Stimulated activated CD8-positive, alpha-beta memory T cell treated with anti-CD3 and anti-CD28 coated beads, Interleukin-12 subunit alpha, Interleukin-12 subunit beta, amount 100 ng/mL, for 1 hour (primary cell): ENCODE measurements around the gene WDR48.

Experiments used
- DNase-seq: peaks from one replicate; pipeline ENCODE4 v3.0.0-alpha.2; 2020; ENCODE audit warnings: low read depth

The WDR48 gene

DNA sequence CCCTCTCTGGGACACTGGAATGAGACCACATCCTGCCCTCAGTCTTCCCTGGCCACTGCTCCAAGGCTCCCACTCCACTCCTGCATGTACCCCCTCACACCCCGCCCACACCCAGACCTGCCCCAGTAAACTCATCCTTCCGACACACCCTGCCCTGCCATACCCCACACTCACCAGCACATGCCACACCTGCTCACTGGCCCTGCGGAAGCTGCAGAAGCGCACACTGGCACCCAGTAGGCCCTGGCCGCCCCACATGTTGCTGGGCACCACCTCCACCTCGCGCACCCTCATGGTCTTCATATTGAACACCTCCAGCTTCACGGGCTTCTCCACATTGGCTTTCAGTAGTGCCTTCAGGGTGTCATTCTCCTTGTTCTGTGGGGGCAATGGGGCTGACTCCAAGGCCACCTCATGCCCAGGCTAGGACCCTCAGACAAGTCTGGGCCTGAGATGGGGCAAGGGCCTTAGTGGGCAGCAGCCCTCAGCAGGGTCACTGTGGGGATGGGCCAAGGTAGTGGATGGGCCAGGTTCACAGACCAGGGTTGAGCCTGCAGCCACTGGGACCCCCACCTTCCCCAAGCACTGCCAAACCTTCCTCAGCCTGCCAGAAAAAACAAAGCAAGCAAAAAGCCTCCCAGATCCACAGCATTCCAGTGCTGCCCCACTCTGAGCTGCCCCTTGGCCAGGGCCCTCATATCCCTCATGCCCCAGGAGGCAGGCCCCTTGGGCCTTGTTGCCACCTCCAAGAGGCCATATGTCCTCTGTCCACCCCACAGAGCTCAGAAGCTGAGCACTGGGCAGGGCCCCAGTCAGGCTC is 50.9 kb downstream of the WDR48 start:
- DNase-seq: no peak

DNA sequence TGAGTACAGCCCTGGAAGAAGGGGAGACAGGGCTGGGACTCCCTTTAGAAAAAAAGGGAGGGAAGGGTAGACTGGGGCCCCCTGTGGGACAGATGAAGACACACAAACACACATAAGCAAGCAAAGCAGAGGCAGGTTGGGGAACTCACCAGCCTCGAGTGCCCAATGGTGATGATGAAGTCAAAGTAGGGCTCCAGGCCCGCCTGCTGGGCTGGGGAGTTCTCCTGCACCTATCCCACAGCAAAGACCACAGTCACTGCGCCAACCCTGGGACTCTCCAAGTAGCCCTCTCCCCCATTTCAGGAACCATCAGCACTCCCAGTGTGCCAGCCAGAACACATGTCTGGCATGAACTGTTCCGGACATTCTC is 51.5 kb downstream of the WDR48 start:
- no peak for DNase-seq

DNA sequence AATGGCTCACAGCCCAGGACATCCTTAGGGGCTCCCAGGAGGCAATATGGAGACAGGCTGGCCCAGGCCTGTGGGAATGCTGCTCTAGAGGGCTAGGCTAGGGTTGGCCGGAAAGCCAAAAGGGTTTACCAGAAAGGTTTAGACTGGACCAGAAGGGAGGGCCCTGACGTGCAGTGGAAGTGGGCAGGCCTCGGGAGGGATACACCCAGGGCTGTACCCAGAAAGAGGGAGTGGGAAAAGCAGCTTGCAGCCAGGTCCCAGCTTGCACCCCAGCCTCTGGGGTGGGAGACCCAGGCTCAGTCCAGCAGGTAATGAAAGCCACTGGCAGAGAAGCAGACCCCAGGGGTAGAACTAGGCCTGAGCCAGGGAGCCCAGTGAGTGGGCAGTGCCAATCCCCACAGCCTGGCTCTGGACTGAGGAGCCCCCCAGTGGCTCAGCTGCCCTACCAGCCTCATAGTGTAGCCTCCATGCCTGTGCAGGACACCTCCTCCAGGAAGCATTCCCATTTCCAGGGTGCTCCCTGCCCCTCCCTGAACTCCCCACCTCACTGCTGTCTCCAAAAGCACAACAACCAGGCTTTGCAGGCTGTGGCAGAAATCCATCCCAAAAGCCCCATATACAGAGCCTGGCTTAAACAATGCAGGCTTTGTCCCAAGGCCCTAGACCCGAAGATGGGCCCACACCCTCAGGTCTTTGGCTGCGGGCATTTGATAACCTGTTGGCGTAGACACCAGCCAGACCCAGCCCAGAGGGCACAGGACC is 52.2 kb downstream of the WDR48 start:
- DNase-seq: no peak

DNA sequence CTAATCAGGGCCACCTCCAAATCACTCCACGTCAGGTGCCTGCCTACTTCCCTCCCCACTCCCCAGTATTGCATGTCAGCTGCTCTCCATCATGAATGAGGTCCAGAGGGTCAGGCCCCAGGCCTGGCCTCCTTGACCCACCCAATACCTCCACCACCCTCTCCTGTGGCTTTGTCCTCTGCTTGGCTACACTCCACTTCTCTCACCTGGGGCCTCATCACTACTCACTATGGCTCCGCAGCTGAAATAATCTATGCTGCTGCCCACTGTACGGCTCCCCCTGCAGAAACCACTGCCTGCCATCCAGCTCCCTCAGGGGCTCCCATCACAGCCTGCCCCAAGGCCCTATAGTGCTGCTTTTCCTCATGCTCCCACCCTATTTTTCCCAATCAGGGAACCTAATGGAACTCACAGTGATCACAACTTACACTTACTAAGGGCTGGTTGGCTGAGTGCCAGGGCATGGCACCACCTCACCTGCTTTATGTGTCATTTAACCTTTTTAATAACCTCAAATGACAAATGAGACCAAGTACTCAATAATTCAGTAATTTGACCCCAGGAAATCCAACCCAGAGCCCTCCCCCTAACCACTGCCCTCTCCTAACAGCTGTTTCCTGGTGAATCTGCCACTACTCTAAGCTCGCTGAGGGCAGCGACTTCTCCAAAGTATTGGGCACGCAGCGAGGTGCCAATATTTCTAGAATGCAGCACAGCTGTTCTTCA is 53.3 kb downstream of the WDR48 start:
- no peak for DNase-seq

DNA sequence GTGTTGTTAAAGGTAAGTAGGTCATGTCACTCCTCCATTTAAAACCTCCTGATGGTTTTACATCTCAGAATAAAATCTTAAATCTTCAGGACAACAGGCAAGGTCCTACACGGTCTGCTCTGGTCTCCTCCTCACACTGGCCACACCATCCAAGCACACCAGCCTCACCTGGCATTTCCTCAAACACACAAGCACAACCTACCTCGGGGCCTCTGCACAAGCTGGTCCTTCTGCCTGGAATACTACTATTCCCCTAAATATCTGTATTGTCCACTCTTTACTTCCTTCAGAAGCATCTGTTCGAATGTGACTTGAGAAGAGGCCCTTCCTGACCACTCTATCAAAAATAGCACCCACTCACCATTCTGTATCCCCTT is 53.9 kb downstream of the WDR48 start:
- DNase-seq: no peak

DNA sequence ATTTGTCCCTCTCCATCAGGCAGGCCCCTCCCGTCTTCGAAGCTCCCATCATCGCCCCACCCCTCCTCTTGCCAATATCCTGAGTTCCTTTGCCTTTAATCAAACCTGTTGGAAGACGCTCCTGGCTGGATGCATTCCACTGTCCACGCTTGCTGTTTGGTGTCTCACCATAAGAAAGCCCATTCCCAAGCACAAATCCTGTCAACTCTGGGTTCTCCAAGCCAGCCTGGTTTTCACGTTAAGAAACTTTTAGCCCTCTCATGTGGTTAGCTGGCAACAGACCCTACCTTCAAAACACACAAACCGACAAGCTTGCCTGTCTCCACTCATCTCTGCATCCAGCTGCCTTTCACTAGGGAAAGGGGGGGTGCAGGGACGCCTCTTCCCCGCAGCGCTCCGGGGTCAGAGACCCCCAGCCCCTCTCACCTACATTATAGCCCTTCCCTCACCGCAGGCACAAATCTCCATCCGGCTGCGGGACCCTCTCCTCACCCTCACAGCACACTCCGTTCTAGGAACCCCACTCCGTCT is 54.5 kb downstream of the WDR48 start:
- no peak for DNase-seq

DNA sequence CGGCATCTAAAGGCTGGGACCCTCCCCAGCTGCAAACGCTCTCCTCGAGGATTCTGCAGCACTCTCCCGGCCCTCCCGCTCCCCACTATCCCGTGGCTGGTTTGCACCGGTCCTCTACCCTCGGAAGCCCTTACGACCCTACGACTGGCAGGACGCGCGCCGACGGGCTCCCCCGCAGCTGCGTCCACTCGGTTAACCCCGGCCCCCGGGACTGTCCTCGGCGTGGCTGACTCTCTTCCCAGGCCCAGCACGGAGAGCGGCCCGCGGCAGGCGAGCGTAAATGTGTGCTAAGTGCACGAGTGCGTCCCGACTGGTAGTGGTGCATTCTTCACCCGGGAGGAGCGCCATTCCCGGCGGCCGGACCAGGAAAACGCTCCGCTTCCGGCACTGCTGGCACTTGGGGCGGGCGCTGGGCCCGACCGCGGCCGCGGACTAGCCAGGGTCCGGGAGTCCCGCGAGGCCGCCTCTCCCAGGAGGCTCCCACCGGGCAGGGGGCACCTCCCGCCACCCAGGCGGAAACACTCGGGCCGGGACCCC is 55.1 kb downstream of the WDR48 start:
- DNase-seq: no peak

DNA sequence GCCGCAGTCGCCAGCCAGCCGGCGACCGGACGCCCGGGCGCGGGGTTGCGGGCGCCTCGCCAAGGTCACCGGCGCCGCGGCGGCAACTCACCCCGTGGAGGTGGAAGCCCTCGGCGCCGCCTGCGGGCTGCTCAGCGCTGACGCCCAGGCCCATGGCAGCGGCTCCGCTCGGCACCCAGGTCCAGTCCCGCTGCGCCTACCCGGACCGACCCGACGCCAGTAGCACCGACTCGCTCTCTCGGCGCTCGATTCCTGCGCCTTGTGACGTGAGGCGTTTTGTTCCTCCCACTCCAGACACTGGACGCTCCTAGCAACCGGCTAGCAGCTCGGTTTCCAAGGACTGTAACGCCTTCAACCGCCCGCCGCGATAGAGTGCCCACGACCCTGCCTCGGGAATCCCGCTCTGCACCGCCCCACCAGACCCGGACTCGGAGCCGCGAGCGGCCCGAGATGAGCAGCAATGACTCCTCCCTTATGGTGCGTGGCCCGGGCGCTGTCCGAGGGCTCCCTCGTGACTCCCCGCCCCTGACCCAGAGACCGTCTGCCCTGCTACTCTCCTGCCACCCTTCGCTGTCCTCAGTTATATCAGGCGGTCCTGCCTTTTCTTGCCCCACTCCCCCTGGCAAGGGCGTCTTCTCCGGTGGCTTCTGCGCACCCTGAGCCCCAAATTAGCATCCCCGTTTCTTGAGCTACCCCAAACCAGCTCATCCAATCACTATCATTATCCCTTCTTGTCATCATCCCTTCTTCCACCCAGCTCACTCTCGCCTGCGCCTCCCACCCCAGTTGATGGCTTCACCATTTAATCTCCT is 55.8 kb downstream of the WDR48 start, which contains the start of the genes GORASP1 and TTC21A:
Gene GORASP1 (minus strand): TSS at position 240 of the 812 bp plus-strand sequence. CDS start 86 bp downstream, at position 154.
Gene TTC21A (plus strand): TSS at position 293 of the 812 bp plus-strand sequence. CDS start 158 bp downstream, at position 451.
- peak; percentile 32 for DNase-seq

DNA sequence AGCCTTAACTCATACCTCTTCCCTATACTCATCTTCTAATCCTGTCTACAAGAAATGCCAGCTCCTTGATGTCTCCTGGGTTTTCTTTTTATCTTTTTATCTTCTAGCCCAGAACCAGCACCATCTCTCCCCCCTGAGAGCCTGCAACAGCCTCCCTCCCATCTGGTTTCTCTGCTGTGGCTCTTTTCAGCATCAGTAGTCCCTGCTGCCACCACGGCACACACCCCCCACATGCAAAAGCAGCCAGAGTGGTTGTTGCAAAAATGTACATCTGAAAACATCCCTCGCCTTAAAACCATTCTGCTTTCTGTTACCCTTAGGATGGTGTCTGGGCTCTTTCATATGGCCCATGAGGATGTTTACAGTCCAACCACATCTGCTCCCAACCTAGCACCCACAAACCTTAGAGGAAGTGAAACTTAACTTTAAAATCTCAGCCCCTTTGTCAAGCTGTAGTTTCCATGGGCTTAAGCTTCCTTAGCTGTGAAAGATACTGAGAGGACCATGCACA is 56.4 kb downstream of the WDR48 start:
- no peak for DNase-seq

DNA sequence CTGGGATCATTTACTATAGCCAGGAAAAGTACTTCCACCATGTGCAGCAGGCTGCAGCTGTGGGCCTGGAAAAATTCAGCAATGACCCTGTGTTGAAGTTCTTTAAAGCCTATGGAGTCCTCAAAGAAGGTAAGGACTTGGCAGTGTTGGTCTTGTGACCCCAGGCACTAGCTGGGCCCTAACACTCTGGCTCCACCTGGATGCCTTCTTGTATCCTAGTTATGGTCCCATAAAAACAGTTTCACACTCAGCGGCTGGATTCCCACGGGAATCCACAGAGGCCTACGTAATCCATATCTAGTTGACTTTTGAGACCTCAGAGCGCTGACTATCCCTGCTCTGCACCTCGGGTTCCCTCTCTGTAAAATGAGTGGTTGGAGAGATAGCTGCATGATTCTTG is 57.3 kb downstream of the WDR48 start:
- DNase-seq: no peak

DNA sequence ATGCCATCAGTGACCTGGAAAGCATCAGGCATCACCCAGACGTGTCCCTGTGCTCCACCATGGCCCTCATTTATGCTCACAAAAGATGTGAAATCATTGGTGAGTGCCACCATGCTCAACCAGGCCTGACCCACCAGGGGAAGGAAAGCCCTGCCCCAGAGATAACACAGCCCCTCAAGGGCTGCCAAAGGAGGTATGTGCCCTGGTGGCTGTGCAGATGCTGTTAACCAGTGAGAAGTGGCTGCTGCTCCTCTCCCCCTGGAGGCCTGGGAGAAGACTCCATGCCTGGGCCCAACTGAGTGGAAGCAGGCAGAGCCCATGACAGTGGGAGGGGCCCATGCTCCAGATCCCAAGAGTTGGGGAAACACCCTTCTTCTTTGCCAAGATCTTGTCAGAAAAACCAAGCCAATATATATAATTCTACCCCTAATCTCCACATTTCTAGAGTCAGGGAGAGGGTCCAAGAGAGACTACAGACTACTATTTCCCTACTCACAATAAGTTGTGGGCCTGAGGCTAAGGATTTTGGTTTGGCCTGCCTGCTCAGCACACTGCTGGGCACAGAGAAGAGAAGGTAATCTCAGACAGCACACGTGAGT is 58.3 kb downstream of the WDR48 start:
- no peak for DNase-seq

DNA sequence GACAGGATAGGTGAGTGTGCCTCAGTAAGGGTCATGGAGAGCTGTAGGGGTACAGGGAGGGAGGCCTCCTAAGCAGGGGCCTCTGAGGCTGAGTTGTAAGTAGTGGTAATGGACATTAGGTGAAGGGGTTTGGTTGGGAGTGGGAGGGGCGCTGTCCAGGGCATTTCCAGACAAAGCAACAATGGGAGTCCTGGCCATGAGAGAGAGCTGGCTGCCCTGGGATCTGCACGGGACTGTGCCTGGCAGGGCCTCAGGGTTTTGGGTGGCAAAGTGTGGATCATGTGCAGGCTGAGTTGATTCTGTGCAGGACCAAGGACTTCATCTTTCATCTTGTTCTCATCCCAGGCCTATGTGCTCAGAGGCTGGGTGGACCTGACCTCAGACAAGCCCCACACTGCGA is 60.3 kb downstream of the WDR48 start:
- DNase-seq: no peak

DNA sequence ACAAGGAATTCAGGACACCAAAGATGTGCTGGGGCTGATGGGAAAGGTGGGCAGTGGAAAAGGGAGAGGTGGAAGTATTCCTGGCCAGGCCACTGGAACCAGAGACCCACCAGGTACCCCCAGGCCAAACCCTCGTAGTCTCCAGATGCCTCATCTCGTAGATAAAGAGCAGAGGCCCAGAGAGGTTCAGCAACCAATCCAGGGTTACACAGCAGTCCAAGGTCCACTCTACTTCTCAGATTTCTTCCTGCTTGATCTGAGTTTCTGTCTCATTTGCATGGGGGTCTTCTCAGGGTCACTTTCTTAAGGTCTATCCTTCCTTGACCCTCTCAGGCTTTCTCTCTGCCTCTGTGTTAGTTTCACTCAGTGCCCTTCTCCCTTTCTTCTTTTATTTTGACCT is 60.7 kb downstream of the WDR48 start:
- DNase-seq: no peak

DNA sequence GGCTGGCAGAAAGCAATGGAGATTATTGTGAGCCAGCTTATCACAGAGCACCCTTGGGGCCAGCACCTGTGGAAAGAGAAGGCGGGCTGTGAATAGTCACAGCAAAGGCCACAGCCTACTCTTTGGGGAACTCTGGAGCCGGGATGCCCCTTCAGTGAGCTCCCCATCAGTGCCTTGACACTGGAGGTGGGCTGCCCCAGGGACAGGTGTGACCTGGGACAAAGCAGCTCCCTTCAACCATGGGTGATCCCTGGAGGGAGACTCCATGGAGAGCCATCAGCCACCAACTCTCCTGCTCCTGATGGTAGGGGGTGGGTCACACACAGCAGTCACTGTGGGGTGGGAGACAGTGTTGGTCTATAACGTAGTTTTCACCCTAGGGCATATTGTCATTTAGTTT is 61.5 kb downstream of the WDR48 start:
- no peak for DNase-seq

DNA sequence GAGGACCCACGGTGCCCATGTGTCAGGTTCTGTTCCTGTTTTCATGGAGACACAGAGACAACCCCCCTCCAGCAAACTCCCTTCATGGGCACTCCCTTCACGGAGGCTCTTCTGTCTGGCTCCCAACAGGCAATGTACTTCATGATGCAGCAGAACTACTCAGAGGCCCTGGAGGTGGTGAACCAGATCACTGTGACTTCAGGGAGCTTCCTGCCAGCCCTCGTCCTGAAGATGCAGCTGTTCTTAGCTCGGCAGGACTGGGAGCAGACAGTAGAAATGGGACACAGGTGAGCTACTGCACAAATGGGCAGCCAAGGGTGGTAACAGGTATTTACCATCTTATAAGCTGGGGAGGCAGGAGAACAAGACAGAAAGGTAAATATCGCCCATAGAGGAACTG is 62.6 kb downstream of the WDR48 start:
- no peak for DNase-seq

DNA sequence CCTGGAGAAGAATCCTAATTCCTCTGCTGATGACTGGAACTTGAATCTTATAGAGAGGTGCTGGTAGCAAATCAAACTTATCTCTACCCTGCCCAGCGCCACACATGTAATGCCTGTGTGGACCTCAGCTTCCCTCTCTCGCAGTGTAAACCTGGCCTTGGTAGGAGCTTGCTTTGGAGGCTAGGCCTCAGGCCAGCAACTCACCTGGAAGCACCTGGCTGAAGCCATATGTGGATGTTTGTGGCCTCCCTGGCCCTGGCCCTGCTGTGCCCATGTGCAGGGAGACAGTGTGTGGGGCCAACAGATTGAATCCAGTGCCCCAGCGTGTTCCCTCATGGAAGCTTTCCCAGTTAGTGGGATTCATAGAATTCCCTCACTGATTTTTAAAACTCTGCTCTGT is 64.1 kb downstream of the WDR48 start:
- no peak for DNase-seq

DNA sequence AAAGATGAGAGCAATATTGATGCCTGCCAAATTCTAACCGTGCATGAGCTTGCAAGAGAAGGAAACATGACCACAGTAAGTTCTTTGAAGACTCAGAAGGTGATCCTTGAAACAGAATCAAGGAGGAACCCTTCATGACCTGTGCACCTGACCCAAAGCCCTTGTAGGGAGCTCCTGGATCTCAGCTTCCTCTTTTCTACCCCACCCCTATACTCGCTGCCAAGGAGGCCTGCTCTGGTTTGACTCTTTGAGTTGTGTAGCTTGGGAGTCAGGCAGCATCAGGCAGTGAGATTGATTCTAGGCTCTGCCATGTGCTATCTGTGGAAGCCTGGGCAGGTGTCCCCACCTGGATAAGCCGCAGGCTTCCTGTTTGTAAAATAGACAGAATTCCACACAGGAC is 66.3 kb downstream of the WDR48 start:
- no peak for DNase-seq

DNA sequence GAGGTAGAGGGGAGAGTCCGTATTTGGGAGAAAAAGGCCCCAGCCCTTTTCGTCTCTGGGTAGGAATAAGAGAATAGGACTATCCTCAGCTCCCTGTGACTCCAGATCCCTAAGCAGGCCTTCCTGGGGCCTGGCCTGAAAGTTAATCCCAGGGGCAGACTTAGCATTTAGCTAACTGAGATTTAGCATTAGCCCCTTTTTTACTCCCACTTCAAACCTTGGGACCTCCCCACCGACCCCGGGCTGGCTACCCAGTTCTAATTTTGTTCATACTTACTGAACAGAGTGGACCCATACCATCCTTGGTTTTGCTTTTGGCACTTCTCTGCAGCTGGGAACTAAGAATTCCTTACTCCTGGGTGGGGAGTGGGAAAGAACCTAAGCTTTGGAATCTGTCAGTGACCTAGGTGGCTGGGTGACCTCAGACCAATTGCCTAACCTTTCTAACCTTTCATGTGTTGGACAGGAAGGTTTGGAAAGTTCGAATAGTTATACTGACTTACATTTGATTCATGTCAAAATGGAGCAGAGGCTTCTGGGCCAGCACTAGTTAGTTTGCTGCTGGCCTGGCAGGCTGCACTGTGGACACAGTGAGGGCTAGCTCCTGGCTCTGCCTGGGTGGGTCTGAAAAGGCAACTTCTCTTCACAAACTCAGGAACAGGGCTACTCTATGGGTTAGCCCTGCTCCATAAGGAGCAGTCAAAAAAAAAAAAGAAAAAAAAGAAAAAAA is 67.3 kb downstream of the WDR48 start:
- no peak for DNase-seq

DNA sequence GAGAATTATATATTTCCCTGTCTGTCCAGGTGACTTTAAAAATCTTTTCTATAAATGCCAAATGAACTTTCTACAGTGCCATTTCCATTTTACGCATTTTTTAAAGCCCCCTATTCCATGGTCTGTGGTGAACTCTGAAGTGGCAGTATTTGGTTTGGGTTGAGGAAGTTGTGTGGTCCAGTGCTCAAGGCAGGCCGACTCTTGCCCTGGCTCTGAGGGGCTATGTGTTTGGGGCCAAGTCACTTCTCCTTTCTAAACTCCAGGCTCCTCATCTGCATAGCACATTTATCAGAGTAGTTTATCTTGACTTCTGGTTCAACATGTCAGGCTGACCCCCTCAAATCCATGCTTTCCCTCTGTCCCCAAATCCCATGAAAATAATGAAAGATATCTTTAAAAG is 69.8 kb downstream of the WDR48 start:
- DNase-seq: no peak

DNA sequence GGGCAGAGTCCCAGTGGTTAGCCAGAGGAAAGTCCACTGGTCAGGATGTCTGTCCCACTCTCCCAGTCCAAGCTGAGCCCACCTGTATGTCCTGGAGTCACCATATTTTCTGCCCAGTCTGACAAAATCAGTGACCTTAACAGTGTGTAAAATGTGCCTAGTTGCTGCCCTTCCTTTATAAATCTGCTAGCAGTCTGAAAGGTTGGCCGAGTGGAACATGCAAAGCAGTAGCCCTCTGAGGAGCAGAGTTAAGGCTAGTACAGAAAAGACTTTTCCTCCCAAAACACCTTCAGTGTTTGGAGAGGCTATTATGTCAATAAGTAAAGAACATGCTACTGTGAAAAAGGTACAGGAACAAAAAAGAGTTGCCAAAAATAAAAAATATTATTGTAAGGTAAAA is 71.0 kb downstream of the WDR48 start:
- no peak for DNase-seq
